DMS 273 treated with DMSO at 0.1 percent for 48 hours (cell line): ENCODE data around the gene PRR5.

Source experiments
- DNase-seq: peaks from one replicate; lab custom pipeline; 2025; lab: John Stamatoyannopoulos, UW

Gene PRR5

GRCh38 chr22:44718418-44718817 is 16.4 kb downstream of the PRR5 start:
- no peak for DNase-seq

- DNase-seq, result no peak
Measured at GRCh38 chr22:44719586-44720368, 17.8 kb downstream of the PRR5 start.

- no peak for DNase-seq
Measured at GRCh38 chr22:44721213-44721612, 19.2 kb downstream of the PRR5 start.

DNA sequence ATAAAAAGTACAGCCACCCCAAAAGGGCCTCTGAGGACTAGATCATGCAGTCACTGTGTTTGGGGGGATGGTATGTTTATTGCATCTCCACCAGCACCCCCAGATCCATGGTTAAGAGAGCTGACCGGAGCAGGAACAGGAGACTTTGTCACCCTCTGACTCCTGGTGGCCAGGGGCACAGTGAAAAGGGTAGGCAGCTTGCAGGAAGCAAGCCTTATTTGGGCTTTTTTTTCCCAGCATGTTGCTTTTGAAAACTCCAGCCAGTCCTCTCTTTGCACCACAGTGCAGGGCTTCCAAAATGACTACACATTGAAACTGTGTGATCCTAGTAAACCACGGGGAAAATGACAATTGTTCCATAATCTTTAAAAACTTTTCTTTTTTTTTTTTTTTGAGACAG is 20.6 kb downstream of the PRR5 start:
- DNase-seq, result no peak

- DNase-seq, result no peak
Measured at GRCh38 chr22:44723801-44724200, 21.8 kb downstream of the PRR5 start.

- no peak for DNase-seq
Measured at GRCh38 chr22:44724416-44724815, 22.4 kb downstream of the PRR5 start.

GRCh38 chr22:44724859-44725258 is 22.9 kb downstream of the PRR5 start:
- DNase-seq, result no peak

DNA sequence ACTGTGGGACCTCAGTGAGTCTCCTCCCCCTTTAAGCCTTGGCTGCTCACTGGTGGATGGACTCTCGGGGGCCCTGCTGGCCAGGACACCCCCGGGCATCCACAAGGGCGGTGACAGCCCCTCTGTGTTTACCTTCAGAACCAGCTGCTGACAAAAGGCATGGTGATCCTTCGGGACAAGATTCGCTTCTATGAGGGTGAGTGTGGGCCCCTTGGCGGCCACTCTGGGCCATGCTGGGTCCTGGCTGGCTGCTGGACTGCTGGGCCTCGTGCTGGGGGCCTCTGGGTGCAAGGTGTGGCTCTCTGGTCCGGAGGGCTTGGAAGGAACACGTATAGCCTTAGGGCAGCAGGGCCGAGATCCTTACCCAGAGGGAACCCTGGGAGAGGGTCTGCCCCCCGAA is 24.4 kb downstream of the PRR5 start:
- no peak for DNase-seq

- no peak for DNase-seq
Measured at GRCh38 chr22:44727148-44727547, 25.1 kb downstream of the PRR5 start.

DNA sequence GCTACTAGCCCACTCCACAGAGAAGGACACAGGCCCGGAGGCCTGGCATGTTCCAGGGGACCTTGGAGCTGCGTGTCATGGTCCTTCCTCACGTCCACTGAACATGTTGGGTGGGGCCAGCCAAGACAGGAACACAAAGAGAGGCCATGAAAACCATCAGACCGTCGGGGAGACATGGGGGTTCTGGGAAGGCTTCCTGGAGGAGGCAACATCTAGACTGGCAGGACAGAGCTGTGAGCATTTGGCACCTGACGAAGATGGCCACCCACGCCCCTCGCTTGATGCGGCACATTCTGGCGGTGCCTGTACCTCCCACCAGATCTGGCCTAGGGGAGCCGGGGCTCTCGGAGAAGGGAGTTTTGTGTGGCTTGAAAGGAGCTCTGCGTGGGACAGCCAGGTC is 25.7 kb downstream of the PRR5 start:
- no peak for DNase-seq

DNA sequence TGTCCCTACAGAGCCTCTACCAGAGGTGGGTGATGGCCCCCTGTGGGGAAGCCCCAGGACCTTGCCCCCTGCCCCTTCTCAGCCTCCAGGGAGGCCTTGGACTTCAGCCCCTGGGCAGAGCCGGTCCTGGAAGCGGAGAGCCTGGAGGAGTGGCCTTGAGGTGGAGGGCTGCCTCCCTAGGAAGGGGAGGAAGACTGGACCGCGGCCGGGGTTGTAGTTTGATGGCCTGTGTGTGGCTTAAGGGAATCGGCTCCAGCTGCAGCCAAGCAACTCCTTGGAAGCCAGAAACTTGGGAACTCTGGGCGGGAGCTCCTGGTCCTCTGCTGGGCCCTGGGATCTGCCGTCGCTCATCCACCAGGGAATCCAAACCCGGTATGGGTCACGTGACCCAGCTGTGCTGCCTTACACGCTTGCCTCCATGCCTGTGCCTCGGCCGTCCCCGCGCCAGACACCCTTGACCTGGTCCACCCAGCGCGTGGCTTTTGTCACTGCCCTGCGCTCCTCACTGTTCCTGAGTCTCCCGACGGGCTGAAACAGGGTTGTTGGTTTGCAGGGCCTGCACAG is 26.8 kb downstream of the PRR5 start:
- DNase-seq, result no peak

GRCh38 chr22:44729391-44730021 is 27.5 kb downstream of the PRR5 start:
- DNase-seq, result no peak

DNA sequence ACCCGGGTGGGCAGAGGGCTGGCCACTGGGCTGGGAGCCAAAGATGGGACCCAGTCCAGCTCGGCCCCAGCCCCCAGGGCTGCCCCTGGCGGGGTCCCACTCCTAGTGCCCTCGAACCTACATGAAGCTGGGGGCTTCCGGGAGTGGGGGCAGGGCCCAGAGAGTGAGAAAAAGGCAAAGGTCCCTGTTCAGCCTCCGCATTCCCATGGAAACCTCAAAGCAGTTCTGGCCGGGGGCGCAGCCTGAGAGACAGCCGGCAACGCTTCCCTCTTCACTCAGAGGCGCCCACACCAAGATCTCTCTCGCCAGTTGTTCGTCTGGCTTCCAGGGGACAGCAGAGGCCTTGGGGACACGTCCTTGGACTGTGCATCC is 28.0 kb downstream of the PRR5 start:
- no peak for DNase-seq

- no peak for DNase-seq
Measured at GRCh38 chr22:44730490-44731356, 28.7 kb downstream of the PRR5 start.

DNA sequence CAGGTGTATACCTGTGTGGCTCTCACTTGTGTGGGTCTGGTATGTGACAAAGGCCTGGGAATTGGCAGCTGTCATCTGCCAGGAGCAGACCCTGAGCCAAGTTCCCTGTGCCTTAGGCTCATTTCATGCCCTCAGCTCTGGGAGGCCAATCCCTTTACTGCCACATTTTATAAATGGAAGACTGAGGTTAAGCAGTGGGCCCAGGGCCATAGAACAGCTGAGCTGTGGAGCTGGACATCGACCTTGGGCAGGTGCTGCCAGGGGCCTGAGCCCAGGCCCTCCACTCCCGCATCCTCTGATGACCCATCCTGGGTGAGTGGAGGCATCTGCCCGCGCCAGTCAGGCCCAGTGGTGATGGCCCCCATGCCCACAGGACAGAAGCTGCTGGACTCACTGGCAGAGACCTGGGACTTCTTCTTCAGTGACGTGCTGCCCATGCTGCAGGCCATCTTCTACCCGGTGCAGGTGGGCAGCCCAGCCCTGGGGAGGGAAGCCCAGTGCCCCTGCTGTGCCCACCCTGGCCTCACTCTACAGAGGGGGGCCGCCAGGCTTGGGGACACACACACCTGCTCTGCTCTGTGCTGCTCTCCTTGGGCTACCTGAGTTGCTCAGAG is 29.5 kb downstream of the PRR5 start:
- DNase-seq, result no peak

- no peak for DNase-seq
Measured at GRCh38 chr22:44732017-44732561, 30.1 kb downstream of the PRR5 start.

- DNase-seq, result no peak
Measured at GRCh38 chr22:44732661-44733060, 30.7 kb downstream of the PRR5 start.

- DNase-seq, result no peak
Measured at GRCh38 chr22:44733426-44734106, 31.6 kb downstream of the PRR5 start.

GRCh38 chr22:44734278-44734677 is 32.3 kb downstream of the PRR5 start:
- no peak for DNase-seq

GRCh38 chr22:44734801-44735517 is 33.0 kb downstream of the PRR5 start:
- DNase-seq, result no peak
